Measurements from ENCODE around the gene LASP1. TPM values are rescaled to one million over a fixed set of nuclear protein-coding genes. Genes with fewer than 3 reads are reported as not detected.

The LASP1 gene
- total and polyA plus RNA-seq, 2 of the 8 experiments (the other 6 are each of a cell fraction or from before 2014, with no cell fraction given) = 114 to 180 TPM

DNA sequence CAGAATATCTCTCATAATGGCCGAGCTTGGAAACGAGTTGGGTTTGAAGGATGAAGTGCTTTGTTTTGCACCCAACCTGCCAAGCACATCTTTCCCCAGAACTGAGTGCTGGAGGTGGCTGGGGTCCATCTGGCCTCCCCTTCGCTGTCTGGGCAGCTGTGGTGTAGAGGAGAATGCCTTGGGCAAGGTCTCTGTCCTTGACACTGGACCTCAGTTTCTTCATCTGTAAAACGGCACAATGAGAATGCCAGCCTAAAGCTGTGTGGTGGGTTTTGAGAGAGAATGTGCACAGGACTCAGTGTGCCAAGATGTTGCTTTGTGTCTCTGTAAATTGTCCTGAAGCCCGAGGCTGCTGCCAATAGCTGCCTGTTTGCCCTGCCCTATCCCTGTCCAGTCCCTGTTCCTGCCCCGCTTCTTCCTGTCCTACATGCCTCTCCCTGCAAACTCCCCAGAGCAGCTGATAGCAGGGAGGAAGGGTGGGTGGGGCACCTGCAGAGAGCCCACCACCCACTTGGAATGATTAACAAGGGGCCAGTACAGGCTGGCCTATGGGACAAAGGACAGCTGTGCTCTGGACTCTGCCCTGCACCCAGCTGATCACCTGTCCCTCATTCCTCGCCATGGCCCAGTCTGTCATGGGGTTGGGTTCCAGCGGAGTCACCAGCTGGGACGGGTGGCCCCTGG, 15.3 kb downstream of the LASP1 start:
- no peak overlapping the region for H4K91ac ChIP-seq (replicated peaks; ENCODE audit: insufficient read length, low read length)
- H3K23me2 ChIP-seq (ENCODE audit: low read depth, low read length) = no peaks in the 10 kb centered on the region
- H2AK5ac ChIP-seq (ENCODE audit: low read depth, low read length) = no peak overlapping the region; the same call in 1 of the 2 replicates
- ChIA-PET POLR2A (ENCODE audit: partially characterized antibody) (interaction anchor here (0.6 to 12.6 kb wide), 15 partner anchors 9 to 563 kb away, joined by 3 to 143 read pairs (median 4); partner anchors contain the start of genes LASP1, LASP1NB, RPL19 and RPL23), CTCF (ENCODE audit: partially characterized antibody) (interaction anchor here (0.8 to 4.0 kb wide), 11 partner anchors 9 to 359 kb away, joined by 3 to 26 read pairs (median 5); partner anchors contain the start of genes LASP1 and LASP1NB)
- H4K5ac ChIP-seq (ENCODE audit: insufficient read length, low read depth, low read length) = no peak overlapping the region
- H3K27ac ChIP-seq (ENCODE audit: low read depth, low read length) = no peak overlapping the region
- no peak overlapping the region for H3K4ac ChIP-seq (replicated peaks; ENCODE audit: insufficient read length, low read depth, low read length)
- H4K8ac ChIP-seq (ENCODE audit: extremely low read depth, insufficient read depth, low read length) = no peak overlapping the region
- H2BK5ac ChIP-seq (ENCODE audit: low read depth, low read length) = peak overlapping the region; percentile 0; the same call in 1 of the 2 replicates
- H2BK12ac ChIP-seq (ENCODE audit: low read depth, low read length) = no peak overlapping the region; the same call in 1 of the 2 replicates
- no peak overlapping the region for H3K18ac ChIP-seq (ENCODE audit: extremely low read depth, low read length)
- FAIRE-seq = no peak
- H2BK120ac ChIP-seq (replicated peaks; ENCODE audit: low read depth, low read length) = no peak overlapping the region
- H3K9ac ChIP-seq (replicated peaks in 1 of 4; ENCODE audit: extremely low read depth in 1 of 4, low read depth in 3 of 4, low read length in 3 of 4) = no peak overlapping the region; a peak in 1 of 7 replicates
- WGBS, 2 experiments (ENCODE audit: extremely low coverage in 1 of 2, insufficient coverage in 1 of 2, insufficient read length in 1 of 2, insufficient replicate concordance in 2 of 2, low coverage in 1 of 2, low lambda C conversion rate in 2 of 2, missing lambda C conversion rate in 1 of 2) = 89% methylated on average over 9 of the region's 9 CpGs; no CpG with 5 or more reads in 1 of the 2 experiments
- H3K4me1 ChIP-seq (replicated peaks in 1 of 4; ENCODE audit: control insufficient read depth in 3 of 4, insufficient read depth in 4 of 4, low read length in 3 of 4) = peaks cover 18 to 38% (median 31%) of the 10 kb centered on the region in 4 experiments
- no peak overlapping the region for H3K56ac ChIP-seq (replicated peaks; ENCODE audit: insufficient read length, low read depth, low read length)
- no peak for DNase-seq (ENCODE audit: low read depth in 1 of 2, low spot score in 2 of 2)
- no peaks in the 10 kb centered on the region for H3K27me3 ChIP-seq (replicated peaks in 1 of 4; ENCODE audit: control insufficient read depth in 3 of 4, extremely low read depth in 1 of 4, insufficient read depth in 3 of 4, low read length in 3 of 4)
- no peak overlapping the region for H2BK20ac ChIP-seq (ENCODE audit: low read length)
- H3K4me2 ChIP-seq (ENCODE audit: insufficient read depth in 1 of 2, low read depth in 2 of 2, low read length in 2 of 2) = peak overlapping the region in 1 of 2 experiments; percentile 47; a peak in 2 of 4 replicates
- no peak overlapping the region for H3K14ac ChIP-seq (ENCODE audit: insufficient read length)
- TF ChIP-seq POLR2AphosphoS5 (IDR thresholded peaks at IDR 0.05; ENCODE audit: low read depth, low read length) (no peak), KDM1A (IDR thresholded peaks at IDR 0.05; ENCODE audit: borderline replicate concordance, low read length) (0 out of 2 replicates have a peak, but pooled peaks have one; percentile 28)
- peaks cover 6 to 78% of the 10 kb centered on the region in 2 experiments; a peak in 3 of 4 replicates for H3K79me2 ChIP-seq (ENCODE audit: control insufficient read depth in 1 of 2, insufficient read depth in 2 of 2, low read length in 2 of 2)
- H3K36me3 ChIP-seq (ENCODE audit: control insufficient read depth in 2 of 4, insufficient read depth in 4 of 4, low read length in 3 of 4) = peaks cover 0 to 4% (median 1%) of the 10 kb centered on the region in 4 experiments; a peak in 5 of 8 replicates
- no peak overlapping the region; a peak in 1 of 8 replicates for H3K4me3 ChIP-seq (ENCODE audit: extremely low read depth in 1 of 4, insufficient read depth in 2 of 4, low read depth in 3 of 4, low read length in 4 of 4)
- H3K79me1 ChIP-seq (ENCODE audit: low read depth, low read length) = peaks cover 21% of the 10 kb centered on the region
- peaks cover 7 to 13% of the 10 kb centered on the region in 2 experiments for H4K20me1 ChIP-seq (replicated peaks in 1 of 2; ENCODE audit: control insufficient read depth in 1 of 2, insufficient read depth in 2 of 2, low read length in 2 of 2)
- H2BK15ac ChIP-seq (ENCODE audit: low read length) = no peak overlapping the region
- H3K9me3 ChIP-seq (ENCODE audit: insufficient read depth in 2 of 2, low read depth in 1 of 2, low read length in 1 of 2) = no peaks in the 10 kb centered on the region
- no peak overlapping the region for H2AFZ ChIP-seq (ENCODE audit: low read length)
- no peak overlapping the region for H3K23ac ChIP-seq (ENCODE audit: insufficient read length)

Data from H1 (cell line).